Measurements from ENCODE around the gene MIPOL1. TPM values are rescaled to one million over a fixed set of nuclear protein-coding genes. Genes with fewer than 3 reads are reported as not detected.
"Not testable (repeated sequence)": the region's sequence is repeated elsewhere in the genome, so short reads cannot be mapped to it uniquely, and the experiment has no call there.

Gene MIPOL1
- total RNA-seq, 4 donors from 2014 or later: 11.4 to 25.7 (median 18.9) TPM

DNA sequence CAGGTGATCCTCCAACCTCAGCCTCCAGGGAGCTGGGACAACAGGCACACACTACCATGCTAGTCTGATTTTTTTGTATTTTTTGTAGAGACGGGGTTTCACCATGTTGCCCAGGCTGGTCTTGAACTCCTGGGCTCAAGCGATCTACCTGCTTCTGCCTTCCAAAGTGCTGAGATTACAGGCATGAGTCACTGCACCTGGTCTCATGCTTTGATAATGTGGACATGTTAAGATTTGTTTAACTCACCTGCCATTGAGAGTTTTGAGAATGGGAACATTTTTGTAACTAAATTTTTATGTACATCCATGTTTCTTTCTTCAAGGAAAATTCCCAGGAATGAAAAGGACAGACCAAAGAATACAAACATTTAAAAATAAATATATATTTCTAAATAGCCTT, 121.2 kb downstream of the MIPOL1 start:
- Histone ChIP-seq H3K27ac (no peak overlapping the region), H3K4me1 (no peaks in the 10 kb centered on the region), H3K27me3 (no peaks in the 10 kb centered on the region), H3K4me3 (no peak overlapping the region), H3K36me3 (peaks cover 0 to 4% (median 0%) of the 10 kb centered on the region in 3 donors), H3K9me3 (peaks cover 0 to 7% (median 0%) of the 10 kb centered on the region in 4 donors)
- DNase-seq (ENCODE audit: low spot score in 2 of 2): no peak
- WGBS, 2 donors: 97 to 98% methylated on average over 2 of the region's 2 CpGs
- TF ChIP-seq POLR2A (IDR thresholded peaks at IDR 0.05) (no peak), EP300 (IDR thresholded peaks at IDR 0.05) (no peak)
- TF ChIP-seq, protein P1, sequence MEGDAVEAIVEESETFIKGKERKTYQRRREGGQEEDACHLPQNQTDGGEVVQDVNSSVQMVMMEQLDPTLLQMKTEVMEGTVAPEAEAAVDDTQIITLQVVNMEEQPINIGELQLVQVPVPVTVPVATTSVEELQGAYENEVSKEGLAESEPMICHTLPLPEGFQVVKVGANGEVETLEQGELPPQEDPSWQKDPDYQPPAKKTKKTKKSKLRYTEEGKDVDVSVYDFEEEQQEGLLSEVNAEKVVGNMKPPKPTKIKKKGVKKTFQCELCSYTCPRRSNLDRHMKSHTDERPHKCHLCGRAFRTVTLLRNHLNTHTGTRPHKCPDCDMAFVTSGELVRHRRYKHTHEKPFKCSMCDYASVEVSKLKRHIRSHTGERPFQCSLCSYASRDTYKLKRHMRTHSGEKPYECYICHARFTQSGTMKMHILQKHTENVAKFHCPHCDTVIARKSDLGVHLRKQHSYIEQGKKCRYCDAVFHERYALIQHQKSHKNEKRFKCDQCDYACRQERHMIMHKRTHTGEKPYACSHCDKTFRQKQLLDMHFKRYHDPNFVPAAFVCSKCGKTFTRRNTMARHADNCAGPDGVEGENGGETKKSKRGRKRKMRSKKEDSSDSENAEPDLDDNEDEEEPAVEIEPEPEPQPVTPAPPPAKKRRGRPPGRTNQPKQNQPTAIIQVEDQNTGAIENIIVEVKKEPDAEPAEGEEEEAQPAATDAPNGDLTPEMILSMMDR (IDR thresholded peaks at IDR 0.05): no peak

DNA sequence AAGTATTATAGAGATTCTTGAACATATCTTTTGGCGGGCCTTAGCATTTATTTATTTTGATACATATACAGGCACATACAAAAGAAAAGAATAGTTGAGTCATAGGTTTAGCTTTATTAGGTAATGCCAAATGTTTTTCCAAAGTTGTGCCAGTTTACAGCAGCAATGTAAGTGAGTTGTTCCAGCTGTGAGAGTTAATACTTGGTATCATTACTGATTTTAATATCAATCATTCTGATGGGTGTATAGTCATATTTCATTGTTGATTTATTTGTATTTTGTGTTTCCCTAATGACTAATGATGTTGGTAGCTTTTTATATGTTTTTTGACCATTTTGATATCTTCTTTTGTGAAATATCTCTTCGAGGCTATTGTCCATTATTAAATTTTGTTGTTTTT, 122.4 kb downstream of the MIPOL1 start:
- no peaks in the 10 kb centered on the region for H3K27me3 ChIP-seq
- H3K4me1 ChIP-seq: no peaks in the 10 kb centered on the region
- no peak overlapping the region for H3K27ac ChIP-seq
- H3K4me3 ChIP-seq: no peak overlapping the region
- TF ChIP-seq, protein P1 (IDR thresholded peaks at IDR 0.05): no peak
- no peak for TF ChIP-seq POLR2A (IDR thresholded peaks at IDR 0.05)
- TF ChIP-seq EP300 (IDR thresholded peaks at IDR 0.05): no peak
- 96 to 97% methylated on average over 2 of the region's 2 CpGs for WGBS, 2 donors
- DNase-seq (ENCODE audit: low spot score in 2 of 2): no peak
- H3K9me3 ChIP-seq: peaks cover 0 to 7% (median 0%) of the 10 kb centered on the region in 4 donors
- peaks cover 0 to 4% (median 0%) of the 10 kb centered on the region in 3 donors for H3K36me3 ChIP-seq

DNA sequence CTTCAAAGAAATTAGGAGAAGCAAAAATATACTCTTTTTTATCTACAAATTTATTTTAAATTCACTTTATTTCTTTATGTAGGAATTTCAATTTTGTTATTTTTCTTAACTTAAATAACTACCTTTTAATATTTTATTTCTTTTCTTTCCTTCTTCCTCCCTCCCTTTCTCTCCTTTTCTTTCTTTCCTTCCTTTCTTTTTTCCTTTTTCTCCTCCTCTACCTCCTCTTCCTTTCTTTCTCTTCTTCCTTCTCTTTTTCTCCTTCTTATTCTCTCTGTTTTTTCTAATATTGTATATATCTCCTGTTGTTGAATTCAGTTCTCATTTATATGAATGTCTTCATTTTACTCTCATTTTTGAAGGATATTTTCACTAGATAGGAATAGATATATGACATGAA, 127.6 kb downstream of the MIPOL1 start:
- Histone ChIP-seq H3K4me3 (no peak overlapping the region), H3K9me3 (peaks cover 0 to 7% (median 0%) of the 10 kb centered on the region in 4 donors), H3K27me3 (no peaks in the 10 kb centered on the region), H3K4me1 (no peaks in the 10 kb centered on the region), H3K36me3 (peaks cover 0 to 14% (median 0%) of the 10 kb centered on the region in 3 donors), H3K27ac (no peak overlapping the region)
- DNase-seq (ENCODE audit: low spot score in 2 of 2): no peak
- TF ChIP-seq EP300 (IDR thresholded peaks at IDR 0.05) (no peak), POLR2A (IDR thresholded peaks at IDR 0.05) (no peak)
- TF ChIP-seq, protein P1 (IDR thresholded peaks at IDR 0.05): no peak

DNA sequence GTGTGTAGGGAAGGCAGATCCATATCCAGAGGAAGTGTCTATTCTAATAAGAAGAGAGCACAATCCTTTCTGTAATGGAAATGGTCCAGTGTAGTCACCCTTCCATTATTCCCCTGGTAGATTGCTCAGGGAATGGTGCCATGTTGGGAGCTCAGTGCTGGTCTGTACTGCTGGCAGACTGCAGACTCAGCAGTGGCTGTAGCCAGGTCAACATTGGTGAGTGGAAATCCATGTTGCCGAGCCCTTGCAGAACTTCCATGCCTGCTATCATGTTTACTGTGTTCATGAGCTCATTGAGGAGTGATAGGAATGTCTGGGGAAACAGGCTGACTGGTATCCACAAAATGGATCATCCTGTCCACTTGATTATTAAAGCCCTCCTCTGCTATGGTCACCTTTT, 128.7 kb downstream of the MIPOL1 start:
- TF ChIP-seq POLR2A (IDR thresholded peaks at IDR 0.05) (no peak), EP300 (IDR thresholded peaks at IDR 0.05) (no peak)
- TF ChIP-seq, protein P1 (IDR thresholded peaks at IDR 0.05): no peak

DNA sequence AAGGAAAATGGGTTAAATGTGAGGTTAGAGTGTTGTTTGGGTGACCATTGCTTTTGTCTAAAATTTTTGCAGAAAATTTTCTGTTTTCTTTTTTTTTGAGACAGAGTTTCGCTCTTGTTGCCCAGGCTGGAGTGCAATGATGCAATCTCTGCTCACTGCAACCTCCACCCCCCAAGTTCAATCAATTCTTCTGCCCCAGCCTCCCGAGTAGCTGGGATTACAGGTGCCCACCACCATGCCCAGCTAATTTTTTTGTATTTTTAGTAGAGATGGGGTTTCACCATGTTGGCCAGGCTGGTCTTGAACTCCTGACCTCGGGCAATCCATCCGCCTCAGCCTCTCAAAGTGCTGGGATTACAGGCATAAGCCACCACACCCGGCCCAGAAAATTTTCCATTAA, 130.2 kb downstream of the MIPOL1 start:
- H3K4me1 ChIP-seq; DNase-seq (ENCODE audit: low spot score in 2 of 2); H3K27ac ChIP-seq; H3K27me3 ChIP-seq; H3K4me3 ChIP-seq: not testable (repeated sequence)
- WGBS, 2 donors: 94 to 95% methylated on average over 5 of the region's 5 CpGs
- Histone ChIP-seq H3K9me3 (peaks cover 0 to 14% (median 4%) of the 10 kb centered on the region in 4 donors), H3K36me3 (peaks cover 0 to 21% (median 0%) of the 10 kb centered on the region in 3 donors)

More for the DNA sequence above, 128.7 kb downstream of the MIPOL1 start:
- 82 to 94% methylated on average over 1 of the region's 1 CpG for WGBS, 2 donors
- Histone ChIP-seq H3K4me1 (no peaks in the 10 kb centered on the region), H3K4me3 (no peak overlapping the region), H3K9me3 (peaks cover 0 to 16% (median 4%) of the 10 kb centered on the region in 4 donors), H3K36me3 (peaks cover 0 to 14% (median 0%) of the 10 kb centered on the region in 3 donors), H3K27me3 (no peaks in the 10 kb centered on the region), H3K27ac (no peak overlapping the region)
- DNase-seq (ENCODE audit: low spot score in 2 of 2): no peak

DNA sequence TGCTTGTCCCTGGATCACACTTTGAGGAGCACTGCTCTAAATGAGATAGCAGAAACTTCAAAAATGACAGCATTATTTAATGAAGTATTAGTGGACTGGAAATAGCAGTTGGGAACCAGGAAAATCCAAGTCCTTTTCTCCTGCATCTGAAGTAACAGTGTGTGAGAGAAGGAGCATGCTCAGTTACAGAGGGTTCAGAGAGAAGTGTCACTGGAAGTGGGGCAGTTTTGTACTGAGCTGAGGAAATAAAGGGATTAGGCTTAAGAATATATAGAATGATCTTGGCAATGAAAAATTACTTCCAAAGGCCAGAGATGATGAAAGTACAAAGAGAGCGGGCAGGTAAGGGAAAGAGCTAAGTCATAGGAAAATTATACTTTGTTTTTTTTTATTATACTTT, 130.9 kb downstream of the MIPOL1 start:
- no peak for DNase-seq (ENCODE audit: low spot score in 2 of 2)
- Histone ChIP-seq H3K36me3 (peaks cover 0 to 21% (median 0%) of the 10 kb centered on the region in 3 donors), H3K9me3 (peaks cover 0 to 9% (median 4%) of the 10 kb centered on the region in 4 donors), H3K27ac (no peak overlapping the region), H3K27me3 (no peaks in the 10 kb centered on the region), H3K4me1 (no peaks in the 10 kb centered on the region), H3K4me3 (no peak overlapping the region)
- TF ChIP-seq, protein P1 (IDR thresholded peaks at IDR 0.05): no peak
- 96 to 99% methylated on average over 1 of the region's 1 CpG for WGBS, 2 donors

All from tibial nerve (tissue), 4 donors.